CD4-positive, alpha-beta memory T cell (primary cell): ENCODE results near the gene POU1F1. TPM values are rescaled to one million over a fixed set of nuclear protein-coding genes. Genes with fewer than 3 reads are reported as not detected.
"Not testable (repeated sequence)": the region's sequence is repeated elsewhere in the genome, so short reads cannot be mapped to it uniquely, and the experiment has no call there.

Experiments
- CTCF ChIA-PET: fragments of 350-600 bp; sonication (Branson Sonifier 250); formaldehyde crosslinking; loops from one replicate; lab custom pipeline; 2021; ENCODE audit warnings: inconsistent platforms; ENCODE audit not compliant: partially characterized antibody; lab: Charles Lee
- POLR2A ChIA-PET: fragments of 350-600 bp; sonication (Branson Sonifier 250); formaldehyde crosslinking; loops from one replicate; lab custom pipeline; 2021; ENCODE audit not compliant: partially characterized antibody; lab: Charles Lee
- DNase-seq, 5 donors: peaks; one replicate each; pipeline versions ENCODE4 v3.0.0 to v3.0.0-alpha.2; 2020 to 2022; ENCODE audit warnings: mixed read lengths in 1 of 5
- H3K27ac ChIP-seq: one replicate; pipeline ENCODE4 v1.7.0; 2013; ENCODE audit warnings: low read depth, low read length
- H3K27me3 ChIP-seq: 2 replicates; pipeline ENCODE4 v1.7.0; 2013; ENCODE audit warnings: mild to moderate bottlenecking, low read length, moderate library complexity; ENCODE audit not compliant: insufficient read depth
- H3K36me3 ChIP-seq: 2 replicates; pipeline ENCODE4 v1.7.0; 2013; ENCODE audit warnings: mild to moderate bottlenecking, low read length, moderate library complexity; ENCODE audit not compliant: insufficient read depth
- H3K4me1 ChIP-seq: 2 replicates; pipeline ENCODE4 v1.7.0; 2013; ENCODE audit warnings: mild to moderate bottlenecking, low read length, moderate library complexity; ENCODE audit not compliant: insufficient read depth
- H3K4me3 ChIP-seq, 2 donors: one replicate each; pipeline ENCODE4 v1.7.0; 2013; ENCODE audit warnings: low read length in 2 of 2, mild to moderate bottlenecking in 1 of 2
- H3K9me3 ChIP-seq, 2 donors: one replicate each; pipeline ENCODE4 v1.7.0; 2013; ENCODE audit warnings: low read length in 2 of 2, control low read depth in 1 of 2; ENCODE audit not compliant: control insufficient read depth in 1 of 2
- H3K27ac Mint-ChIP-seq, 7 donors: one replicate each; pipeline ENCODE4 v1.8.0; 2020 to 2021; ENCODE audit warnings: mixed read lengths in 7 of 7, mild to moderate bottlenecking in 6 of 7, inconsistent platforms in 3 of 7, moderate library complexity in 3 of 7
- H3K27me3 Mint-ChIP-seq, 2 donors: one replicate each; pipeline ENCODE4 v1.8.0; 2020 to 2021; ENCODE audit warnings: mixed read lengths in 2 of 2
- H3K36me3 Mint-ChIP-seq, 2 donors: one replicate each; pipeline ENCODE4 v1.8.0; 2020 to 2021; ENCODE audit warnings: mixed read lengths in 2 of 2, inconsistent platforms in 1 of 2, mild to moderate bottlenecking in 1 of 2
- H3K4me1 Mint-ChIP-seq, 4 donors: one replicate each; pipeline ENCODE4 v1.8.0; 2020 to 2021; ENCODE audit warnings: mixed read lengths in 4 of 4, mild to moderate bottlenecking in 1 of 4
- H3K4me3 Mint-ChIP-seq, 8 donors: one replicate each; pipeline ENCODE4 v1.8.0; 2020 to 2021; ENCODE audit warnings: mixed read lengths in 8 of 8, mild to moderate bottlenecking in 7 of 8, moderate library complexity in 6 of 8, inconsistent platforms in 3 of 8
- H3K9me3 Mint-ChIP-seq, 8 donors: one replicate each; pipeline ENCODE4 v1.8.0; 2020 to 2021; ENCODE audit warnings: mixed read lengths in 8 of 8, mild to moderate bottlenecking in 5 of 8, inconsistent platforms in 3 of 8, moderate library complexity in 1 of 8
- intact Hi-C: fragments of 100-400 bp; cut with micrococcal nuclease; formaldehyde crosslinking; loops from one replicate; pipeline ENCODE4 v1.15.1; 2023
- polyA plus RNA-seq, 2 donors: library from polyadenylated mRNA; unstranded; fragments of 300-500 nt; fragmentation: Illumina TruSeq; gene quantifications; one replicate each; pipeline ENCODE4 v1.2.3, GENCODE V29; 2021
- total RNA-seq, 2 experiments: library from RNA; stranded (reverse); gene quantifications; one replicate each; pipeline ENCODE4 v1.2.3, GENCODE V29; 2021

The POU1F1 gene
- total and polyA plus RNA-seq, 4 experiments from 2014 or later: not detected

DNA sequence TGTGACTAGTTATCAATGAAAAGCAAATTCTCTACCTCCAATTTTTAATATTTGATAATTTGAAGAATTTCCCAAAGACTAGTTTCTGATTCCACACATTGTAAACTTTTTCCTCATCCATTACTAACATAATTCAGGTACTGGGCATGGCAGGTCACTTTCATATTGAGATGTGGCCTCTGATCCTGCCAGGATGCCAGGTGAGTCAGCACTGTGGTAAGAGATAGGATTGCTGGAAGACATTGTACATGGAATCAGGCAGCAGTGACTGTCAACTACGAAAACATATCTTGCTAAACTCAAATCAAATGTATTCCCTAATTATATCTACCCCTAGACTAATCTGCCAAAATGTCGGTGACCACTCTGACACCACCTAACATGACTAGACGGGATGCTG, 33.2 kb upstream of the POU1F1 start:
- Histone ChIP-seq H3K27ac (no peak overlapping the region), H3K4me3 (no peak overlapping the region), H3K4me1 (no peaks in the 10 kb centered on the region), H3K9me3 (no peaks in the 10 kb centered on the region), H3K36me3 (no peaks in the 10 kb centered on the region), H3K27me3 (no peaks in the 10 kb centered on the region)
- no peak overlapping the region for H3K4me3 Mint-ChIP-seq
- CTCF ChIA-PET: no interaction called here
- no peaks in the 10 kb centered on the region for H3K9me3 Mint-ChIP-seq
- intact Hi-C loops: no loop called here
- H3K27ac Mint-ChIP-seq: no peak overlapping the region
- no peak for DNase-seq
- H3K4me1 Mint-ChIP-seq: no peaks in the 10 kb centered on the region
- POLR2A ChIA-PET: no interaction called here
- peaks cover 0 to 2% of the 10 kb centered on the region in 2 donors for H3K27me3 Mint-ChIP-seq
- no peaks in the 10 kb centered on the region for H3K36me3 Mint-ChIP-seq

DNA sequence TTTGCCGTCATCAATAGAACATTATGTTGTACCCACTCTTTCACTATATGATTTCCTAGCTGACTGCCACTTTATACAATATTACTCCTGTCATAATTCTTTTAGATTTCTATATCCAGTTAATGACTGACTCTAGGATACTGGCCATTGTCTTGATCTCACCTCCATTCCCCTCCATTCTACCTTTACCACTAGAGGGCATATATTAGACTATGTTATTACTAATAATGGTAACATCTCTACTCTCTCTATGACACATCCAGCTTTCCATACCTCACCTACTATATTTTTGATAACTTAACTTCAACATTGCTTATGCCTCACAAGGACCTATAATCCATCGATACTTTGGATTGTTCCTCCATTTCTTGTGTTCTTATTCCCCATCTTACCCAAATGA, 31.4 kb upstream of the POU1F1 start:
- no peaks in the 10 kb centered on the region for H3K27me3 ChIP-seq
- Mint-ChIP-seq H3K36me3 (no peaks in the 10 kb centered on the region), H3K4me3 (no peak overlapping the region), H3K4me1 (no peaks in the 10 kb centered on the region), H3K27me3 (peaks cover 0 to 2% of the 10 kb centered on the region in 2 donors), H3K27ac (no peak overlapping the region), H3K9me3 (no peaks in the 10 kb centered on the region)
- no peak for DNase-seq
- ChIA-PET POLR2A (no interaction called here), CTCF (no interaction called here)
- H3K9me3 ChIP-seq: no peaks in the 10 kb centered on the region
- H3K27ac ChIP-seq: no peak overlapping the region
- intact Hi-C loops: no loop called here
- no peaks in the 10 kb centered on the region for H3K4me1 ChIP-seq
- no peaks in the 10 kb centered on the region for H3K36me3 ChIP-seq
- no peak overlapping the region for H3K4me3 ChIP-seq

DNA sequence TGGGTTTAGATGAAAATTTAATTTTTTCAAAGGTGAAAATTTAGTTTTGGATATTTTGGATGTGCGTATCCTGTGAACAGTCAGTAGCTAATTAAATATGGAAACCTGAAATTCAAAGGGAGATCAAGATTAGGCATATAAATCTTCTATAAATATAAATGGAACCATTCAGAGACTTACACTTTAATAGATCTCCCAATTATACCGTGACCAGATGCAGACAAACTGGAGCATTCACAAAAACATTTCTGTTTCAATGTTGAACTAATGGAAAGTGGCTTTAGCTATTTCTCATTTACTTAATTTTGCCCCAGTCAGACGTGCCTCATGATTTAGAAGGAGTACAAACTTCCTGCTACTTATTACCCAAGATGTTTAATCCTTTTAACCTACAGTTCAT, 29.1 kb upstream of the POU1F1 start:
- no peaks in the 10 kb centered on the region for H3K4me1 ChIP-seq
- POLR2A ChIA-PET: no interaction called here
- H3K4me3 Mint-ChIP-seq: no peak overlapping the region
- DNase-seq: no peak
- no peaks in the 10 kb centered on the region for H3K36me3 ChIP-seq
- no peaks in the 10 kb centered on the region for H3K9me3 ChIP-seq
- H3K27me3 Mint-ChIP-seq: no peaks in the 10 kb centered on the region
- no peaks in the 10 kb centered on the region for H3K36me3 Mint-ChIP-seq
- intact Hi-C loops: no loop called here
- no peak overlapping the region for H3K27ac ChIP-seq
- no peaks in the 10 kb centered on the region for H3K4me1 Mint-ChIP-seq
- H3K27ac Mint-ChIP-seq: no peak overlapping the region
- CTCF ChIA-PET: no interaction called here
- no peaks in the 10 kb centered on the region for H3K9me3 Mint-ChIP-seq
- no peaks in the 10 kb centered on the region for H3K27me3 ChIP-seq
- no peak overlapping the region for H3K4me3 ChIP-seq

DNA sequence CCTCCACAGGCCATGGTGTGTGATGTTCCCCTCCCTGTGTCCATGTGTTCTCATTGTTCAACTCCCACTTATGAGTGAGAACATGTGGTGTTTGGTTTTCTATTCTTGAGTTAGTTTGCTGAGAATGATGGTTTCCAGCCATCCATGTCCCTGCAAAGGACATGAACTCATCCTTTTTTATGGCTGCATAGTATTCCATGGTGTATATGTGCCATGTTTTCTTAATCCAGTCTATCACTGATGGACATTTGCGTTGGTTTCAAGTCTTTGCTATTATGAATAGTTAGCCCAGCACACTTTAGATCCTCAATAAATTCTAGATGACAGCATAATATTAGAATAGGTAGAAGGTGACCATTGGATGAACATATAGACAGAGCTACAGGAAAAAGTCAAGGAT, 28.6 kb upstream of the POU1F1 start:
- CTCF ChIA-PET: interaction anchor here (1.2 kb wide), 1 partner anchor 9 kb away, joined by 3 read pairs; no protein-coding TSS in a partner anchor
- H3K4me3 Mint-ChIP-seq, POLR2A ChIA-PET, H3K36me3 ChIP-seq, H3K9me3 Mint-ChIP-seq, H3K27ac ChIP-seq, H3K36me3 Mint-ChIP-seq, H3K27me3 Mint-ChIP-seq, H3K27me3 ChIP-seq, H3K4me3 ChIP-seq, DNase-seq, H3K9me3 ChIP-seq, intact Hi-C loops, H3K4me1 ChIP-seq, H3K27ac Mint-ChIP-seq, H3K4me1 Mint-ChIP-seq: not testable (repeated sequence)

DNA sequence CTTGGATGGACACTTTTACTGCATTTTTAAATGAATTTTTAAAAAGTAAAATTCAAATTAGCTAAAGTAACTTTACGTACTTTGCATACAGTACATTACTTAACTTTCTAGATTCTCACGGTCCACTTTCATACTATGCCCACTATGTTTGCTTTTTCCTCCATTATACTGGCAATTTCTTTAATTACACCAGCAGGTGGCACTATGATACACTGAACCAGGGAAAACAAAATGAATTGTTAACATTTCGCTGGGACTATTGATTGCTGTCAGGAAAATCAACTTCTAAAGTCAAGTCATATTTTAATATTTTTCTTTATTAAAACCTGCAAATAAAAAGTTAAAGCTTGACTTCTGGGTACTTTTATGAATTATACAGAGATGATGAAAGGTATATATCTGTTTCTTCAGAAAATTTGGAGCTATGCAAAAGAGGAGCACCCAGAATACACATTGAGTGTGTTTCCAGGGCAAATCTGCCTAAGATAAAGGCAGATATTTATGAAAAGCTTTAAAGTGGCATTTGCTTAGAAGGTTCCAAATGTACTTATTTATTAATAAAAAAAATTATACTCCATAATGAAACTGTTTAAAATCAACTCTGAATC, 21.8 kb upstream of the POU1F1 start:
- POLR2A ChIA-PET: no interaction called here

DNA sequence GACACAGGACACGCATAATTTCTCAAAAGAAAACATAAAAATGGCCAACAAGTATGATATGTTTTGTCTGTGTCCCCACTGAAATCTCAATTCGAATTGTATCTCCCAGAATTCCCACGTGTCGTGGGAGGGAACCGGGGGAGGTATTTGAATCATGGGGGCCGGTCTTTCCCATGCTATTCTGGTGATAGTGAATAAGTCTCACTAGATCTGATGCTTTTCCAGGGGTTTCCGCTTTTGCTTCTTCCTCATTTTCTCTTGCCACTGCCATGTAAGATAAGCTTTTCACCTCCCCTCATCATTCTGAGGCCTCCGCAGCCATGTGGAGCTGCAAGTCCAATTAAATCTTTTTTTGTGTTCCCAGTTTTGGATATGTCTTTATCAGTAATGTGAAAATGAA, 12.1 kb upstream of the POU1F1 start:
- ChIA-PET CTCF (interaction anchor here (1.9 kb wide), 1 partner anchor 10 kb away, joined by 8 read pairs; no protein-coding TSS in a partner anchor), POLR2A (no interaction called here)
- Histone ChIP-seq H3K27ac (no peak overlapping the region), H3K4me3 (no peak overlapping the region), H3K4me1 (no peaks in the 10 kb centered on the region), H3K36me3 (no peaks in the 10 kb centered on the region), H3K27me3 (no peaks in the 10 kb centered on the region), H3K9me3 (no peaks in the 10 kb centered on the region)
- Mint-ChIP-seq H3K27ac (no peak overlapping the region), H3K9me3 (no peaks in the 10 kb centered on the region), H3K4me1 (no peaks in the 10 kb centered on the region), H3K27me3 (peaks cover 2 to 4% of the 10 kb centered on the region in 2 donors), H3K4me3 (no peak overlapping the region), H3K36me3 (no peaks in the 10 kb centered on the region)
- no peak for DNase-seq
- intact Hi-C loops: no loop called here

More for the DNA sequence above, 21.8 kb upstream of the POU1F1 start:
- no peak overlapping the region for H3K27ac ChIP-seq
- peak in 4 of 5 donors; percentile 25 to 36 (median 31) for DNase-seq
- H3K9me3 Mint-ChIP-seq: peaks cover 0 to 2% (median 0%) of the 10 kb centered on the region in 8 donors
- no peak overlapping the region for H3K4me3 ChIP-seq
- no peaks in the 10 kb centered on the region for H3K36me3 ChIP-seq
- H3K4me1 ChIP-seq: no peaks in the 10 kb centered on the region
- no peak overlapping the region for H3K27ac Mint-ChIP-seq
- CTCF ChIA-PET: interaction anchor here (0.8 to 2.0 kb wide), 14 partner anchors 9 to 882 kb away, joined by 3 to 13 read pairs (median 4); no protein-coding TSS in a partner anchor
- H3K9me3 ChIP-seq: no peaks in the 10 kb centered on the region
- intact Hi-C loops: loop anchor here (1.0 kb wide), 3 partner anchors 707 to 882 kb away; no protein-coding TSS in a partner anchor
- H3K27me3 Mint-ChIP-seq: peaks cover 0 to 3% of the 10 kb centered on the region in 2 donors
- H3K27me3 ChIP-seq: no peaks in the 10 kb centered on the region
- no peak overlapping the region for H3K4me3 Mint-ChIP-seq
- H3K36me3 Mint-ChIP-seq: no peaks in the 10 kb centered on the region
- H3K4me1 Mint-ChIP-seq: peaks cover 0 to 2% (median 0%) of the 10 kb centered on the region in 4 donors

DNA sequence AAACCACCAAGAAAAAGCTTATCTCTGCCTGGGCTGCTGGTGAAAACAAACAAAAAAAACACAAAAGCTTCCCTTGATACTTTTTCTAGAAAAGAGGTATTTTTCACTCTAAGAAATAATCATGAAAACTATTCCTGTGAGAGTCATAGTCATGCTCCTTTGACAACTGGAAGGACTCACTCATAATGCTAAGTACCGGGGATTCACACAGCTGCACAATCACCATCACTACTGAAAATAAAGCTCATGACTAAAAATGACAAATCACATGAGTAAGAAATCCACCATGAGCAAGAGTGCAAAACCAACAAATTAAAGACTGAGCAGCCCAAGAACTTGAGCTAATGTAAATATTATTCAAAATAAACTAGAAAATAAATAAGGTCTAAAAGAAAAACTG, 10.6 kb upstream of the POU1F1 start:
- intact Hi-C loops: no loop called here
- no peaks in the 10 kb centered on the region for H3K36me3 ChIP-seq
- Mint-ChIP-seq H3K4me1 (no peaks in the 10 kb centered on the region), H3K36me3 (no peaks in the 10 kb centered on the region), H3K27ac (no peak overlapping the region), H3K9me3 (no peaks in the 10 kb centered on the region), H3K4me3 (no peak overlapping the region), H3K27me3 (peaks cover 2 to 4% of the 10 kb centered on the region in 2 donors)
- H3K27ac ChIP-seq: no peak overlapping the region
- CTCF ChIA-PET: interaction anchor here (0.6 to 1.4 kb wide), 2 partner anchors 11 to 27 kb away, joined by 3 to 5 read pairs; no protein-coding TSS in a partner anchor
- POLR2A ChIA-PET: no interaction called here
- DNase-seq: no peak
- no peaks in the 10 kb centered on the region for H3K27me3 ChIP-seq
- no peaks in the 10 kb centered on the region for H3K9me3 ChIP-seq
- no peaks in the 10 kb centered on the region for H3K4me1 ChIP-seq
- no peak overlapping the region for H3K4me3 ChIP-seq
